HG03432 (cell line): ENCODE results near the gene BDKRB1.

Experiments used
- ATAC-seq: cut with Tn5 transposase; IDR thresholded peaks from one replicate; pipeline ENCODE4 v1.9.1; 2021; ENCODE audit warnings: mild to moderate bottlenecking, moderate library complexity; ENCODE audit not compliant: unreplicated experiment

The BDKRB1 gene

GRCh38 chr14:96277890-96278289 lies 21.9 kb downstream of the BDKRB1 start:
- ATAC-seq = no peak

DNA sequence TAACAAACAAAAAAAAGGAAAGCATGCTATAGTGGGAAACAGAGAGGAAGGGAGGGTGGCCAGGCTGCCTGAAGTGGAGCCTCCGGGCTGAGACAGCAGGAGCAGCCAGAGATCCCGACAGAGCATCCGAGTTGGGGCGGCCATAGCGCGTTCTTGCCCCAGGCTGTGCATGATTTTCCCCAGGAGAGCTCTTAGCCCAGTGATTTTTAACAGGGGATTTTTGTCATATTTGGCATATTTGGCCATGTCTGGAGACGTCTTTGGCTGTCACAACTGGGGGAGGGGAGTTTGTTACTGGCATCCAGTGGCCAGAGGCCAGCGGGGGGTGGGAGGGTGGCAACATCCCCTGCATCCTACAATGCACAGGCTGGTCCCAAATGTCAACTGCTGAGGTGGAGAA lies 23.6 kb downstream of the BDKRB1 start:
- no peak for ATAC-seq

DNA sequence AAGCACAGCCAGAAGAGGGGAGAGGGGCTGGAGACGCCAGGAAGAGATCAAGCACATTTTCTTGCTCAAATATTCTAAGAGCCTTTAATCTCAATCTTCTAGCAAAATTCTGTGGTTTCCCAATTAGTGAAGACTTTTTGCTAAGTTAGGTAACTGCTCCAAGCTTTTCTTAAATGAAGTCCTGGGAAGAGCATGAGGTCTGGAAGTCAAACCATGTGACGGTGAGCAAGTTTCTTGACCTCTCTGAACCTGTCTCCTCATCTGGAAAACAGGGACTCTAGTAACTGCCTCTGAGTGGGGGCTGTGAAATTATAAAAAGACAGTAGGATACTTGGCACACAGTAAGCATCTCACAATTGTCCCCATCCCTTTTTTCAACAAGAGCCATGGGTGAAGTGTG lies 24.1 kb downstream of the BDKRB1 start:
- ATAC-seq = no peak

DNA sequence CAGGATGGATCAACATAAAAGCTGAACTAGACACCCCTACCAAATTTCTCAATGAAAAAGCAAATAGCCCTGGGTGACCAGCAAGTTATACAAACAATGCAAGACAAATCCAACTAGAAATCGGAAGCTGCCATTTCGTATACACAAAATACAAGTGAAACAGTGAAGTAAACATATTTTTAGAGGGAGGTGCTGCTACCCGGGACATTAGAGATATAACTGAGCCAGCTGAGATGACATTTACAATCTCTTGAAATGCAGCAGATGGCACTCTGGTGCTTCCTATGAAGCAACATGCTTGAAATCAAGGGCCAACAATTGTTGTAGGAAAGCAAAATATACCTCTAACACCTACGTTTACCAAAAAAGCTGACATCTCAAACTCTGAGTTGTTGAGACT lies 25.5 kb downstream of the BDKRB1 start:
- no peak for ATAC-seq

GRCh38 chr14:96284008-96284407 lies 28.0 kb downstream of the BDKRB1 start:
- ATAC-seq = no peak

- no peak for ATAC-seq
Observed at GRCh38 chr14:96284430-96284829, 28.4 kb downstream of the BDKRB1 start.

DNA sequence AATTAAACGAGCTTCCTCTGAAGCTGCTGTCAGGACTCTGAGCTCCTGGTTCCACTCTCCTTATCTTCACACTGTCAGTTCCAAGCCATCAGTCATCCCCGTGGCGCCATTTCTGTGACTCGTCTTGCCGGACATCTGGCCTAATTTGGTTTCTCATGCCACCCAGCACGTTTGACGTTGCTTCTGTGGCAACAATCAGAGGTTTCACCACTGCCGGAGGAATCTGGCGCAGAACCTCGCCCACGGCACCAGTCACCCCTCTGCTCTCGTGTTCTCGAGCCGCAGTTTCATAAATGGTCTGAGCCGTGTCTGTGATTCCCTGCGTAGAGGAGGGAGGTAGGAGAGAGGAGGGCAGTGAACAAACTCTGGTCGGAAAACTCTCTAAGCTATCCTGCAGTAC lies 29.7 kb downstream of the BDKRB1 start:
- no peak for ATAC-seq

DNA sequence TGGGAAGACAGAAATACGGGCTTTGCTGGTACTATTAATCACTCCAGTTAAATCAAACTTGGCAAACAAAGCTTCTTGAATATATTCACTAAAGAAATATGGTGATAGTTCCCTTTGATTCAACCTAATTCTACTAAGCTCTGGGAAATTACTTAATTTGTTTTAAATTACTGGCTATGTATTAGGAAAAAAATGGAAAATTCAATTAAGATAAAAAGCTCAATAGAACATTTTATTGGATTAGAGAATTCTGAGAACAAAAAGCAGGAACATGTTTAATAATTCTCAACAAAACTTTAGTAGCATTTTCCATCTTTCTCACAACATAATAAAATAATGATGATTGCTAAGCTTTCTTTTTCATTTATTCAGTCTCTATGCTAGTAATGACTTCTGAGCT lies 30.2 kb downstream of the BDKRB1 start:
- no peak for ATAC-seq

DNA sequence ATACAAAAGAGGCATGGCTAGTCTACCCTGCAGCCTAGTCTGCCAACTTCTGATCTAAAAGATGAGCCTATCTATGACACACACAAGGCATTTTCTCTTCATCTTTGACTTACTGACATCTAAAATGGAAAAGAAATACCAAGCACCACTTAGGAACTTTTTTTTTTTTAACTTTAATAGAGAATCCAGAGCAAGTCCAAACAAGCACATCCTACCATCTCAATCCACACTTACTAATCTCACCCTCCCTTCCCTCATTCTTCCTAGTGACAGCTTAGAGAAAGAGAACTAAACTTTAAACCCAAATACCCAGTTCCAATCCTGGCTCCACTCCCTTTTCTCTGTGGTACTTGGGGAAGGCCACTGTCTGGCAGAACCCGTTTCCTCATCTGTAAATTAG lies 31.8 kb downstream of the BDKRB1 start:
- ATAC-seq = no peak

DNA sequence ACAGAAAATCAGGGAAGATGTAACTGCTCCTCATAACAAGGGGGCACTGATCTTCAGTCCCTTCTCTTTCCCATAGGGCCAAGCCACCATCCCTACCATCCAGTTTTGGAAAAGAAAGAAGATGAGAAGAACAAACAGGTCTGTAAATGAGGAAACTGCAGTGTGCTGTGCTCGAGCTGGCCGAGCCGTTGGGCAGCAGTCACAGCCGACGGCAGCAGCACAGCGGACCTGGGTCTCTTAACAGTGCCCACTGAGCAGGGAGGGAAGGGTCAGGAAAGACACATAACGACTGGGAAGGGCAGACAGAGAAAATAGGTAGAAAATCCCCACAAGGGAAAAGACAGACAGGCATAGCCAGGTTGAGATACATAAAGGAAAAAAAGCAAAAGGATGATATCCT lies 38.2 kb downstream of the BDKRB1 start:
- ATAC-seq = no peak

GRCh38 chr14:96297000-96297399 lies 41.0 kb downstream of the BDKRB1 start:
- no peak for ATAC-seq

DNA sequence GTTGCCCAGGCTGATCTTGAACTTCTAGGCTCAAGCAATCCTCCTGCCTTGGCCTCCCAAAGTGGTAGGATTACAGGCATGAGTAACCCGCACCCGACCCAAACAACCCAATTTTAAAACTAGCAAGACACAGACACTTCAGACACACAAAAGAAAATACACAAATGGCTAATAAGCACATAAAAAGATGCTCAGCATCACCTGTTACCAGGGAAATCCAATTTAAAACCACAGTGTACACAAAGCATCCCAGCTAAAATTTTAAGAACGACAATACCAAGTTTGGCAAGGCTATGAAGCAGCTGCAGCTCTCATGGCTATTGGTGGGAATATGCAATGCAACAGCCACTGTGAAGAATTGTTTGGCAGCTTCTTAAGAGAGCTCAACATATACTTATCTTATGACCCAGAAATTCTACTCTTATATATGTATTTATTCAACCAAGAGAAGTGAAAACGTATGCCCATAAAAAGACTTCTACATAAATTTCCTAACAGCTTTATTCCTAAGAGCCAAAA lies 42.0 kb downstream of the BDKRB1 start:
- no peak for ATAC-seq

GRCh38 chr14:96299441-96299840 lies 43.4 kb downstream of the BDKRB1 start:
- ATAC-seq = no peak

GRCh38 chr14:96303981-96304380 lies 48.0 kb downstream of the BDKRB1 start:
- no peak for ATAC-seq

GRCh38 chr14:96304956-96305355 lies 48.9 kb downstream of the BDKRB1 start:
- ATAC-seq = no peak

DNA sequence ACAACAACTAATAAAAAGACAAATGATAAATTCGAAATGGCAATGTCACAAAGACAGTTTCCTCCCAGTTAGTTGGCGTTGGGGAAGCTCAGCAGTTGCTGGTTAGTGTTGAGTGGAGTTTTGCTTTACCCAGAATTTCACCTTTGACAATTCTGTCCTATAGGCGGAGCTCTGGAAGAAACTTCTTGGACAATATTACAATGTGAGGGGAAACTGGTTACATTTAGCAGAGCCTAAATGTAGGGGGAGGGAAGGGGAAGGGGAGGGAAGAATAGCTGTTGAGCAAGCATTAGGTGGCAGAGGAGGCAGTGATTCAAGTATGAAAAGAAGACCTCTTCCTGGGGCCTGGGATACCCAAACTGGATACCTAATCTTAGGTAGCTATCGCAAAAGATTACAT lies 51.4 kb downstream of the BDKRB1 start:
- no peak for ATAC-seq

GRCh38 chr14:96309133-96309895 lies 53.3 kb downstream of the BDKRB1 start:
- no peak for ATAC-seq

- no peak for ATAC-seq
Observed at GRCh38 chr14:96309896-96310330, 53.9 kb downstream of the BDKRB1 start.

DNA sequence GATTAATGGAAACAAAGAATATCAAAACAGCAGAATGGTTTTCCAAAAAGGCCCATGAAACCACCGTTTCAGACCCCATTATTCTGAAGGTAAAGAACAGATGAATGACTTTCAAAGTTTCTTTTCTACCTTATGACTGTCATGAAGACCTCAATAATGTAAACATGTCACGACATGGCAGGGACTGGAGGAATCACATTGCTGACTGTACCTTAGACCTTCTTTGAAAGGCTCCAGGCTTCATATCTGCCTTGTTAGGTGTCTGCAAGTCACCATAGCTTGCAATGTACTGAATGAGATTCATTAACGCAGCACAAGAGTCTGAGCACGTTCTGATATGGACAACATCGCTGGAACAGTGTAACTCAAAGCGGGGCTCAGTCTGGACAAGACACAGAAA lies 54.9 kb downstream of the BDKRB1 start:
- no peak for ATAC-seq
